Endodermal cell (in vitro differentiated cells): ENCODE results near the gene TMEM239. TPM values are rescaled to one million over a fixed set of nuclear protein-coding genes. Genes with fewer than 3 reads are reported as not detected.

Experiments
- DNase-seq: peaks from one replicate; pipeline ENCODE4 v3.0.0-alpha.2; 2017
- H3K27ac ChIP-seq: 2 replicates; pipeline ENCODE4 v1.5.1; 2013; ENCODE audit warnings: mild to moderate bottlenecking, low read depth, low read length, moderate library complexity
- H3K27me3 ChIP-seq: 2 replicates; pipeline ENCODE4 v1.6.1; 2013; ENCODE audit warnings: mild to moderate bottlenecking, low read length, moderate library complexity; ENCODE audit not compliant: insufficient read depth, control insufficient read depth, poor library complexity, severe bottlenecking
- H3K36me3 ChIP-seq: 2 replicates; pipeline ENCODE4 v1.7.0; 2013; ENCODE audit warnings: mild to moderate bottlenecking, low read length, moderate library complexity; ENCODE audit not compliant: control insufficient read depth, insufficient read depth
- H3K4me1 ChIP-seq: one replicate; pipeline ENCODE4 v1.7.0; 2013; ENCODE audit warnings: low read length; ENCODE audit not compliant: control insufficient read depth, insufficient read depth
- H3K4me3 ChIP-seq: 2 replicates; pipeline ENCODE4 v1.5.1; 2013; ENCODE audit warnings: mild to moderate bottlenecking, low read length, moderate library complexity
- H3K9ac ChIP-seq: 2 replicates; pipeline ENCODE4 v1.6.1; 2013; ENCODE audit warnings: mild to moderate bottlenecking, low read length, moderate library complexity; ENCODE audit not compliant: poor library complexity, severe bottlenecking; ENCODE audit errors: extremely low read depth
- H3K9me3 ChIP-seq: 2 replicates; pipeline ENCODE4 v1.6.1; 2013; ENCODE audit warnings: mild to moderate bottlenecking, low read length, moderate library complexity; ENCODE audit not compliant: control insufficient read depth
- H3K27ac Mint-ChIP-seq: 2 replicates; pipeline ENCODE4 v1.8.0; 2020; ENCODE audit warnings: mixed read lengths
- H3K27me3 Mint-ChIP-seq: 2 replicates; pipeline ENCODE4 v1.8.0; 2021; ENCODE audit warnings: mild to moderate bottlenecking, mixed read lengths; ENCODE audit not compliant: insufficient read depth
- H3K36me3 Mint-ChIP-seq: 2 replicates; pipeline ENCODE4 v1.8.0; 2020; ENCODE audit warnings: low read depth, mixed read lengths
- H3K4me1 Mint-ChIP-seq: 2 replicates; pipeline ENCODE4 v1.8.0; 2020; ENCODE audit warnings: mixed read lengths
- H3K4me3 Mint-ChIP-seq: 2 replicates; pipeline ENCODE4 v1.8.0; 2020; ENCODE audit warnings: mild to moderate bottlenecking, moderate library complexity, mixed read lengths
- H3K9me3 Mint-ChIP-seq: 2 replicates; pipeline ENCODE4 v1.8.0; 2020; ENCODE audit warnings: mild to moderate bottlenecking, mixed read lengths
- WGBS, 2 experiments: methylation state at CpG; one replicate each; pipeline versions ENCODE4 v1.1.5 to v1.1.7; 2013; ENCODE audit warnings: missing lambda C conversion rate in 2 of 2, mixed read lengths in 1 of 2; ENCODE audit not compliant: insufficient coverage in 1 of 2, insufficient read length in 1 of 2; 5-methylcytosine and 5-hydroxymethylcytosine counted together
- total RNA-seq, 2 donors: library from RNA; stranded (reverse); fragmentation: NEBNext Ultra II Directional in 1 of 2; extraction: Animal tissue kit (Norgen Biotek cat#: 25700) in 1 of 2; gene quantifications; 2 replicates in 1 of 2; 3 replicates in 1 of 2; pipeline ENCODE4 v1.2.1, GENCODE V29; 2021
- TF ChIP-seq, protein P1 (sequence below): fragments of 200-600 bp; sonication (generic); conservative IDR thresholded peaks from 2 replicates; pipeline ENCODE4 v1.5.0; 2021; ENCODE audit warnings: antibody characterized with exemption, mild to moderate bottlenecking

The TMEM239 gene
- total RNA-seq, 2 donors from 2014 or later = not detected

DNA sequence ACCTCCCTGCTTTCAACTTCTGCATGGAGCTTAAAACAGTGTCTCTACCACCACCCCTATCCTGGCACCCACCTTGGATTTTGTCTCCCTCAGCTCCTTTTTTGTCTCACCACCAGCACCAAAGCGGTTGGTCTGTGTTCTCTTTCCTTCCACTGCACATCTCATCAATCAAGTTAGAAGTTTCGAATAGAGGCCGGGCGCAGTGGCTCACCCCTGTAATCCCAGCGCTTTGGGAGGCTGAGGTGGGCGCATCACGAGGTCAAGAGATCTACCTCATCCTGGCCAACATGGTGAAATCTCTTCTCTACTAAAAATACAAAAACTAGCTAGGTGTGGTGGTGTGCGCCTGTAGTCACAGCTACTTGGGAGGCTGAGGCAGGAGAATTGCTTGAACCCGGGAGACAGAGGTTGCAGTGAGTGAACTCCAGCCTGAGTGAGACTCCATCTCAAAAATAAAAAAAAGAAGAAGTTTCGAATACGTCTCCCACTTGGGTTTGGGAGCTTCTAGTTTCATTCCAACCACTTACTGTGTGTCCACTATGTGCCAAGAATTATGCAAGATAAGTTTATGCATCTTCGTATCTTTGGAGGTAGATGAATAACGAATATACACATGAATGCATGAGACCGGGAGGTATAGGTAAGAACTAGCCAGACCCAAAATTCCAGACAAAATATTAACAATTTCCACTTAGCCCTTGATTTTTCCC lies 18.4 kb downstream of the TMEM239 start:
- Histone ChIP-seq H3K4me1 (no peaks in the 10 kb centered on the region), H3K27ac (no peak overlapping the region), H3K27me3 (no peaks in the 10 kb centered on the region), H3K9ac (no peak overlapping the region), H3K4me3 (no peak overlapping the region), H3K9me3 (no peaks in the 10 kb centered on the region), H3K36me3 (peaks cover 5% of the 10 kb centered on the region)
- H3K4me1 Mint-ChIP-seq = no peaks in the 10 kb centered on the region
- H3K27ac Mint-ChIP-seq = no peak overlapping the region
- 90 to 92% methylated on average over 10 to 14 of the region's 14 CpGs for WGBS, 2 experiments
- TF ChIP-seq, protein P1, sequence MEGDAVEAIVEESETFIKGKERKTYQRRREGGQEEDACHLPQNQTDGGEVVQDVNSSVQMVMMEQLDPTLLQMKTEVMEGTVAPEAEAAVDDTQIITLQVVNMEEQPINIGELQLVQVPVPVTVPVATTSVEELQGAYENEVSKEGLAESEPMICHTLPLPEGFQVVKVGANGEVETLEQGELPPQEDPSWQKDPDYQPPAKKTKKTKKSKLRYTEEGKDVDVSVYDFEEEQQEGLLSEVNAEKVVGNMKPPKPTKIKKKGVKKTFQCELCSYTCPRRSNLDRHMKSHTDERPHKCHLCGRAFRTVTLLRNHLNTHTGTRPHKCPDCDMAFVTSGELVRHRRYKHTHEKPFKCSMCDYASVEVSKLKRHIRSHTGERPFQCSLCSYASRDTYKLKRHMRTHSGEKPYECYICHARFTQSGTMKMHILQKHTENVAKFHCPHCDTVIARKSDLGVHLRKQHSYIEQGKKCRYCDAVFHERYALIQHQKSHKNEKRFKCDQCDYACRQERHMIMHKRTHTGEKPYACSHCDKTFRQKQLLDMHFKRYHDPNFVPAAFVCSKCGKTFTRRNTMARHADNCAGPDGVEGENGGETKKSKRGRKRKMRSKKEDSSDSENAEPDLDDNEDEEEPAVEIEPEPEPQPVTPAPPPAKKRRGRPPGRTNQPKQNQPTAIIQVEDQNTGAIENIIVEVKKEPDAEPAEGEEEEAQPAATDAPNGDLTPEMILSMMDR = no peak
- peaks cover 39% of the 10 kb centered on the region for H3K36me3 Mint-ChIP-seq
- H3K27me3 Mint-ChIP-seq = peaks cover 15% of the 10 kb centered on the region
- no peak for DNase-seq
- H3K9me3 Mint-ChIP-seq = no peaks in the 10 kb centered on the region
- H3K4me3 Mint-ChIP-seq = no peak overlapping the region

DNA sequence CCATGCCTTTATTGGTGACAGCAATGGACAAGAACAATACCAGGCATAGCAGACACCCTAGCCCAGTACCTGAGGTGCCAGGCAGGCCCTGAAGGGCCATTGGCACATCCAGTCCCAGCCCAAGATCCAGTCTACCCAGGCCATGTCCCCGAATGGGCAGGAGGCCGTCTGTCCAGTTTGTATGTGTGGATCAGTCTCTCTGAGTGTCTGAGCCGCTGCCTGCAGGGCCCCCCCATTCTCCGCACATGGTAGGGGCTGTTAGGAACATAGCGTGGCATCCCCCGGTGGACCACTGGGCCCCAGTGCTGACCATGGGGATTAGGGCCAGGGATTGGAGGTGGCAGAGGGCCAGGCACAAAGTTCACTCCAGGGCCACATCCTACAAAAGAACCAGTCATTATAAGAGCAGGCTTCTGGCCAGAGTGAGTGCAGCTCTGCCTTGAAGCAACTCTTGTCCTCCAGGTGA lies 19.2 kb downstream of the TMEM239 start:
- H3K4me1 Mint-ChIP-seq = no peaks in the 10 kb centered on the region
- H3K27me3 Mint-ChIP-seq = peaks cover 11% of the 10 kb centered on the region

DNA sequence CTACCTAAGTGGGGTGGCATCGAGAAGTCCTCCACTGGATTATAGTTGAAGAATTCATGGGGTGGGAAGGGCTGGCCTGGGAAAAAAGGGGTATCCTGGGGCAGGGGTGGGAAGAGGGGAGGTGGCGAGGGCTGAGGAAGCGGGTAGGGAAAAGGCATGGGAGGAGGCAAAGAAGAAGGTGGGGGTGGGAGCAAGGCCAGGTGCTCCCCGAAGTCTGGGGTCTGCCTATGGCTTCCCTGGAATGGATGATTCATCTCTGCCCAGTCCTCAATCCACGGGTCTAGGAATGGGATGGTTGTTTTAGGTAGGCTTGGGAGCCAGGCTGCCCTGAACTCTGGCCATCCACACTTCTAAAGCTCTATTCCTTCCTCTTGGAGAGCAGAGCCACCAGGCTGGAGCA lies 19.9 kb downstream of the TMEM239 start:
- H3K36me3 Mint-ChIP-seq = peaks cover 39% of the 10 kb centered on the region
- H3K27me3 Mint-ChIP-seq = peaks cover 12% of the 10 kb centered on the region
- Histone ChIP-seq H3K9me3 (no peaks in the 10 kb centered on the region), H3K9ac (no peak overlapping the region), H3K4me3 (no peak overlapping the region), H3K36me3 (peaks cover 5% of the 10 kb centered on the region), H3K27me3 (no peaks in the 10 kb centered on the region), H3K27ac (no peak overlapping the region), H3K4me1 (no peaks in the 10 kb centered on the region)
- H3K4me1 Mint-ChIP-seq = no peaks in the 10 kb centered on the region
- no peaks in the 10 kb centered on the region for H3K9me3 Mint-ChIP-seq
- no peak for DNase-seq
- WGBS, 2 experiments = 80 to 90% methylated on average over 2 to 5 of the region's 5 CpGs
- no peak overlapping the region for H3K4me3 Mint-ChIP-seq
- H3K27ac Mint-ChIP-seq = no peak overlapping the region
- TF ChIP-seq, protein P1 = no peak

More for the DNA sequence above, 19.2 kb downstream of the TMEM239 start:
- Histone ChIP-seq H3K36me3 (peaks cover 5% of the 10 kb centered on the region), H3K4me1 (no peaks in the 10 kb centered on the region), H3K9me3 (no peaks in the 10 kb centered on the region), H3K9ac (no peak overlapping the region), H3K4me3 (no peak overlapping the region), H3K27me3 (no peaks in the 10 kb centered on the region), H3K27ac (no peak overlapping the region)
- H3K36me3 Mint-ChIP-seq = peaks cover 39% of the 10 kb centered on the region
- 88 to 97% methylated on average over 4 to 6 of the region's 6 CpGs for WGBS, 2 experiments
- no peak overlapping the region for H3K4me3 Mint-ChIP-seq
- DNase-seq = no peak
- no peak overlapping the region for H3K27ac Mint-ChIP-seq
- H3K9me3 Mint-ChIP-seq = no peaks in the 10 kb centered on the region
- TF ChIP-seq, protein P1 = no peak
